Activated T-helper 1 cell treated with anti-CD3 and anti-CD28 coated beads, Interleukin-2, amount 50 U/mL, for 16 hours (primary cell): Measurements from ENCODE around the gene MMP20.

Source experiments
- DNase-seq, 2 donors: peaks; one replicate each; pipeline ENCODE4 v3.0.0-alpha.2; 2020; ENCODE audit warnings: low read depth in 1 of 2, low spot score in 1 of 2

MMP20 gene

DNA sequence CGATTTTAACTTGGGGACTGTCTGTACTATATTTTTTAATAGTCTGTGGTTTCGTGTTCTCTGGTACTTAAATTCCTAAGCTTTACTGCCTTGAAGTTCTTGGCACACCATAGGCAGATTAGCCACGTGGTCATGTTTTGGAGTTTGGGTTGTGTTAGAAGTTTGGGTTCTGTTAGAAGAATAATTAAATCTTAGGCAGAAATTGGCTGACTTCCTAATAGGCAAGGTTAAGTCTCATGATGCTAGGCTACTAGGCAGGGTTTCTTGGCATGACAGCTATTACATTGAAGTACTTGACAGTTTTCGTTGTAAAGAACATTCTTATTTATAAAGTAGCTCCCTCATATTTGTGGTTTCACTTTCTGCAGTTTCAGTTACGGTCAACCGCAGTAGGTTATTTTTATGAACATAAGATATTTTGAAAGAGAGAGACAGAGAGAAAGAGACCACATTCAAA, 64.5 kb downstream of the MMP20 start:
- DNase-seq = no peak

DNA sequence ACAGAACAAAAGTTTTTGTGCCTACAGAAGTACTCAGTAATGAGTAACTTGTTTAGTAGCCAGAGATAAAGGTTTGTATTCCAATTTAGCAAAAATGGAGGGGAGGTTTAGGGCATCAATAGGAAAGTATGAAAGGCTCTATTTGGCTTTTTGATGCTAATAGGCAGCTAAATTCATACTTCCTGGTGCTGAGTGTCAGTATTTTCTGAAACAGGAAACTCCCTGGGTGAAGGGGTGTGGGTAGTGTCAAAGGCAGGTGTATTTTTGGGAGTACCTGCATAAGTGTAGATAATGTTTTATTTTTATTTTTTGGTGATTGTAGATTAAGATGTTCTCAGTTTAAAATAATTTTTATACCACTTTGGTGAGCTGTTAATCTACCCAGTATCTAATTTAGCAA, 65.3 kb downstream of the MMP20 start:
- DNase-seq = no peak

DNA sequence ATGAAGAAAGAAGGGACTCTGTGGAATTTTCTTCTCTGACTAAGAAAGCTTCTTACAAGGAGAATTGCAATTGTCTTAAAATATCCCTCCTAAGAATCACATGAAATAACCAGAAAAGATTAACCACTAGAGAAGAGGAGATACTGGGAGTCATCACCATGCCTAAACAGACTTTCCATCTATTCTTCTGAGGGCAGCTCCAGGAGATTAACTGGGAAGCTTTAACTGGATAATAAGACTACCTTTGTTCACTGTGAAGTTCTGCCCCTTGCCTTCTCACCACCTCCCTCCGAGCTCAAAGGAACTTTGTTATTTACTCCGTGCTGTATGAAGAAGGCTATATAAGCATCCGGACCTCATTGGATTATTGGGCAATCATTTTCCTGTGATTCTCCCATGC, 70.0 kb downstream of the MMP20 start:
- no peak for DNase-seq

DNA sequence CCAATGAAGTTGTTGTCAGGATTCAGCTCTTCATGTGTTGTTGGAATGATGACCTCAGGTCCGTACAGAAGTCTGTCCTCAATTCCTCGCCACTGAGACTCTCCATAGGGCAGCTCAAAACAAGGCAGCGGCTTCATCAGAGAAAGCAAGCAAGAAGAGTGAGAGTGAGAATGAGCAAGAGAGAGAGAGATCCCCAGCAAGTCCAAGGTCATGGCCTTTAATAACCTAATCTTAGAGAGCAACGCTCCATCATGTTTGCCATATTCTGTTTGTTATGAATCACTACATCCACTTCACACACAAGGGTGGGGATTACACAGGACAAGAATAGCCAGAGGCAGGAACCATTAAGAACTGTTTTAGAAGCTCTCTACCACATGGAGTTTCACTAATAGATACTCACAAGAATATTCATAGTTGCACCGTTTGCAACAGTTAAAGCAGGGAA, 71.3 kb downstream of the MMP20 start:
- DNase-seq = no peak

DNA sequence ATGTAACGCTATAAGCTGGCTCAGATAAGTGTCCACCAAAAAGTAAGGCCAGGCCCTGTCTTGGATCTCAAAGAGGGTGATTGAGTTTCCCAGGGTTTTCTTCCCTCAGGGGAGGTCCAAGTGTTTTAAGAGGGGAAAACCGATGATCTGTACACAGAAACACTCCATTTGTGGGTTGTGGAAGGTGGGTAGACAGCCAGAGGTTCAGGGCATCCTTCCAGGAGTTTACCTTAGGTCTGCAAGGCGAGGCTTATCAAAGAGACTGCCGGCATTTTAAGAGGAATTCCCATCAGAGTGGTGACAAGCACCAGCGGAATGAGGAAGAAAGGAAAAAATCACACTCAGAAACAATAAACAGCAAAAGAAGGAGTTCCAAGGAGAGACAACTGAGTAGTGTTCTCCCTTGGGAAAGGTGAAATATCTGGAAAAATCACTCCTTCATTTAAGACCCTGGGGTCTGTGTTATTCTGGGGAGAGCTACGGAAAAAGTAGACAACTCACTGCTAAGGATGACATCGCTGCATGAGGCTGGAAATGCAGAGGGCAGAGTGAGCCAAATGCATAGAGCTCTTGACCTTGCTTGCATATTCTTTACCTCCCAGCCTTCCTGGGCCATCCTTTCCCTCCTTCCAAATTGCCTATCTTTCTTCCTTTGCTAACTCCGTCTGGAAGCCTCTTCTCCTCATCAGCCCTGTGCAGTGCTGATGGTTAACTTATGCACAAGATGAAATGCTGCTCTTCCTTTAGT, 72.5 kb downstream of the MMP20 start:
- no peak for DNase-seq

DNA sequence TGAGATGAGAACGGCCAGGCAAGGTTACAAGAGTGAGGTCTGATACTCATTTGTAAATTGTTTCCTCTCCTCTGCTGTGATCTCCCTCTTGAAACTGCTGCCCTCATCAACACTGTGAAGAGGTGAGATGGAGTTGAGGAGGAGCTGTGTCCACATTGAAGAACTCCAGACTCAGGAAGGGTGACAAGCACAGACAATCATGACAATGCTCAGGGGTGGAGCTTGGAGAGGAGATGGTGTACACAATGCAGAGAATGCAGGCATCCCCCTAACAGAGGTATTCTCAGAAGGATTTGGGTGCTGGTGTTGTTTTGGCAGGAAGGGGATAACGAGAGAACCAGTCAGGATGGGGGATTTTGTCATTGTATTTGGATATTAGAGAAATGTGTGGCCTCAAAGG, 73.1 kb downstream of the MMP20 start:
- no peak for DNase-seq

DNA sequence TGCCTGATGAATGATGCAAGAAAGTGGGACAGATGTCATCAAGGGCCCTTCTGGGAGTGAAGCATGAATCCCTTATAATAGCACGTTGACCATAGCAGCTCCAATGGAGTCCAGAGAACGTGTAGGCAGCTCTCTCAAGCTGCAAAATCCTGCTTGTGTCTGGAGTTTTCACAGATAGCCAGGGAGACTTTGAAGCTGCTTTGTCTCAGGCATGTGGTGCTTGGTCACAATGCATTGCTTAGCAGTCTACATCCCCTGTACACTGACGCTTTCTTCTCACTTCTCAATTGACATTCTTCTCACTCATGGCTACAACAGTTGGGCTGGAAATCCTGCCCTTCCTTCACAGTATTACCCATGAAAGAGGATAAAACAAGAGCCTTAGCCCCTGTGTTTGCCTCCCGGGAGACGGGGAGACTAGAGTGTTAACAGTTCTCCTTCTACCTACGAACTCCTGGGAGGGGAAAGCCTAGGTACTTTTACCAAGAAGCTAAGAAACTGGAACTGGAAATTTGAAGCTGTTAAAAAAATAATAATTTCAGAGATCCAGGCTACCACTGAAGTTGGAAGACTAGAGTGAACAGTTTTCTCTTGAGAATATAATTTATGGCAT, 73.9 kb downstream of the MMP20 start:
- DNase-seq = no peak

DNA sequence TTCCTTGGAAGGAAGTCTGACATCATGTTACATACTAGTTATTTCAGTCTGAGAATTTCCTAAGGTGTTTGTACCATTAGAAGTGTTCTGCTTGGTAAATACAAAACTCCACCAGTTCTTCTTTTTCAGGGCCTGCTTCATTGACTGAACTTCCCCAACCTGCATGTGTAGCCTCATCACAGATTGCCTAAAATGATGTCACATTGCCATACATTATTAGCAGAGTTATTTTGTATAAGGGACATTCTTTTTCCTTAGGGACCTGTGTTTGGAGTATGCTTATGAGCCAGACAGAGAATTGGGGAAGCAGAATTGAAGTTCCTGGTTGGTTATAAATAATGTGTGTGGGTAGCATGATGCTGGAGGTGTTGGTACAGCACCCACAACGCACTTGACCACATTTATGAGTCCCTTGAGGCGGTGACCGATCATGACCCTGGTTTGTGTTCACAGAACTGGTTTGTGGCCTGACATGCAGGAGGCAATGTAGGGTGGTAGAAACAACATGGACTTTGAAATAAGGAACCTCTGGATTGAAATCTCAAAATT, 78.1 kb downstream of the MMP20 start:
- no peak for DNase-seq

DNA sequence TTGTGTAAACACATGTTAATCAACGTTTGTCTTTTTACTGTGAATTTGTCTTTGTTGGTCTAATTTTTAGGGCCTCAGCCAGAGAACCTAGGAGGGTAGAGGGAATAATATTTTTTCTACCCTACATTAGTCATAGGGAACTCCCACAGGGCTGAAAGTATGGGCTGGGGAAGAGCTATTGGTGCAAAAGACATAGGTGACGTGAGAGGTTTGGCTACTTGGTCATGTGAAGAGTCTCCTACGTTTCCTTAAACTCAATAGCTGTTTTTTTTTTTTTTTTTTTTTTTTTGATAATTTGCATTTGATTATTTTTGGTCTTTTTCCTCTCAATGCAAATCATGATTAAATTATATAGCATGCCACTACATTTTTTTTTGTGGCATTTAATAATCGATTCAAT, 78.7 kb downstream of the MMP20 start:
- no peak for DNase-seq

DNA sequence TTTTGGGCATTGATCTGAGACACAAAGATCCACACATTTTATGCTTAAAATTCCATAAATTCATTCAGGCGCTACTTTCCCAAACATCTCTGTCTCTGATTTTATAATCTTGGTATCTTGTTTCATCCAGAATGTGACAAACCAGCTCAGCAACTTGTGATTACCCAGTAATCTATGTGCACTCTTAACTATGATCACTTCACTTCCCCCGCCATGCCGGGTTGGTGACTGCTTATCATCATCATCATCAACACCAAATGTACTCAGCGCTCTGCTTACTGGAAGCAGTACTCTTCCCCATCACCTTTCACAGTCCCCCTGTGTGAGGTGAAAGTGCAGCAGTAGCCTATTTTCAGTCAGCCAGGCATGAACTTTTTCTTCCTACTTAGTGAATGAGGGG, 79.4 kb downstream of the MMP20 start:
- DNase-seq = no peak

DNA sequence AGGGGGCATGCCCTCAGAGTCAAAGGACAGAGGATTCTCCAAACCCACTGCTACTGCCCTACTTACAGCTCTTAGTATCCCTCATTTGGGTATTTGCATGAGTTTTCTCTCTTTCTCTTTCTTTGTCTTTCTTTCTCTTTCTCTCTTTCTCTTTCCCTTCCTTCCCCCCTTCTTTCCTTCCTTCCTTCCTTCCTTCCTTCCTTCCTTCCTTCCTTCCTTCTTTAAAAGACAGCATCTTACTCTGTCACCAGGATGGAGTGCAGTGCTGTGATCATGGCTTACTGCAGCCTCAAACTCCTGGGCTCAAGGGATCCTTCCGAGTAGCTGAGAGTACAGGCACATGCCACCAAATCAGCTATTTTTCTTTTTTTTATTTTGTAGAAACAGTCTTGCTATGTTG, 80.5 kb downstream of the MMP20 start:
- DNase-seq = no peak

DNA sequence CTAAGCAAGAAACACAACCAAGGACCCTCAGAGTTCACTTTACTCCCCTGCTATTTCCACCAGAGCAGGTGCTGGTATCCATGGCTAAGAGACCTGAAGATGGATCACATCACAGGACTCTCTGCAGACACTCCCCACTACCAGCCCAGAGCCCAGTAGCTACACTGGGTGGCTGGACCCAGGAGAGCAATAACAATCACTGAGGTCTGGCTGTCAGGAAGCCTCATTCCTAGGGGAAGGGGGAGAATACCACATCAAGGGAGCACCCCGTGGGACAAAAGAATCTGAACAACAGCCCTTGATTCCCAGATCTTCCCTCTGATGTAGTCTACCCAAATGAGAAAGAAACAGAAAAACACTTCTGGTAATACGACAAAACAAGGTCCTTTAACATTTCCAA, 85.6 kb downstream of the MMP20 start:
- DNase-seq = no peak

DNA sequence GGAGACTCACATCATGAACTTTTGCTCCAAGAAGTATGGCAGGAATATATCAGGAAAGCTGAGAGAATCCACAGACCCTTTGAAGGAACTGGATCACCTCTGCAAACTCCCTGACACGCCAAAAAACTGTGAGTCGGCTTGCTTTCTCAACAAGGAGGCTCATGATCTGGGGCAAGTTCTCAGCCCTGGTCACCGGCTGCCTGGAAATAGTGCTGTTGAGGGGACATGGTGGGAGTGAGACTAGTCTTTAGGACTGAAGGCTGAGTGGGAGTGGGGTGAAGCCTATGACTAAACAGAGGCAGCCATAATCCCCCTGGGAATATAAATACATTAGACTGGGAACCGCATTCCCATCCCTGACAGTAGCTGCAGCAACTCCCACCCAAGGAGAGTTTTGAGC, 86.2 kb downstream of the MMP20 start:
- DNase-seq = no peak

DNA sequence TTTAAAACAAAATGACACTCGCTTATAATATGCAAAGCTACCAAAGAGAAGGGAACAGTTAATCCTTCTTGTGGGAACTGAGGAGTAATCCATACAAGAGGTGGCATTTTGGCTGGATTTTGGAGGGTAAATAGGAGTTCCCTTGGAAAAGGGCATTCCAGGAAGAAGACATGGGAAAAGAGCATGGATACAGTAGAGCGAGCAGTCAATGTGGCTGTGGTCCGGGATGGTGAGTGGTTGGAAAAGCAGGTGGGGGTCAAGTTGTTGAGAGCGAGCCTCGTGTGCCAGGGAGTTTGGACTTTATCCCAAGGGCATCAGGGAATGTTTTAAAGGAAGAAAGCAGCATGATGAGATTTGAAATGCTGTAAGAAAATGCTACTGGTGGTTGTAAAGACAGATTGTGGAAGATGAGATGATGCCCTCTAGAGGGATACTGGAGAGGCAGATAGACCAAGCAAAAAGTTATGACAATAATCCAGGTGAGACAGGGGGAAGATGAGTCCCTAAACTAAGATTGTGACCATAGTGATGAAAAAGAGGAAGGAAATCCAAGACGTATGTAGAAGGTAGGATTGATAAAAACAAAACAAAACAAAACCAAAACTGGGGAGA, 90.8 kb downstream of the MMP20 start:
- DNase-seq = no peak

DNA sequence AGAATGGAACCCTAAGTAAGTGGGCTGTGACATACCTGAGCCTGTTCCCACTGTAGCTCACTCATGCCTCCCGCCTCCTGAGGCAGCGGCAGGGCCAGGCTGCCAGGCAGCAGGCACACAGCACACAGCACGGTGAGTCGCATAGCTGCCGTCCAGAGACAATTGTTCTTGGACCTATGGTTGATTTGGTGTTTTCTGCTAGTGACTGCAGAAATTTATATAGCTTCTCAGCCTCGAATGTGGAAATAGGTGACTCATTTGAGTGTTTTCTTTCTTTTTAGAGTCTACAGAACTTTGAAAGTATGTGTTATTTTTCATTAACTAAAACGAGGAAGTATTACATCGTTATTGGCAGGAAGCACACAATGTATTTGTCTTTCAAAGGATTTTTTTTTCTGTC, 94.6 kb downstream of the MMP20 start, which contains the start of gene MMP7:
TSS of gene MMP7 (minus strand) at position 190 of the 400 bp plus-strand sequence. CDS start at position 143, 47 bp downstream.
- no peak for DNase-seq

DNA sequence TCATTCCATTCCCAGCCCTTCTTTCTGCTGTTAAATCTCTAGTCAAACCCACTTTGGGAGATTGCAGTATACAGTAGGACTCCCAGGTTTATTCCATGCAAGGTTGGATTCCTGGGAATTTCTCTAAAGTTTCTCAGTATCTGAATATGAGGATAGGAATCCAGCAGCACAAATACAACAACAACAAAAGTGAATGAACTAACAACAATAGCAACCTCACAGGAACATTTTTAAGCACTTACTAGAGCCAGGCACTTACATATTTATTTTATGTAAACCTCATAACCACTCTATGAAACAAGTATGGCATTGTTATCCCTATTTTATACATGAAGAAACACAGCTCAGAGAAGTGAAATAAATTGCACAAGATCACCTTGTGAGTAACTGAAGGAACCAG, 96.5 kb downstream of the MMP20 start:
- no peak for DNase-seq

DNA sequence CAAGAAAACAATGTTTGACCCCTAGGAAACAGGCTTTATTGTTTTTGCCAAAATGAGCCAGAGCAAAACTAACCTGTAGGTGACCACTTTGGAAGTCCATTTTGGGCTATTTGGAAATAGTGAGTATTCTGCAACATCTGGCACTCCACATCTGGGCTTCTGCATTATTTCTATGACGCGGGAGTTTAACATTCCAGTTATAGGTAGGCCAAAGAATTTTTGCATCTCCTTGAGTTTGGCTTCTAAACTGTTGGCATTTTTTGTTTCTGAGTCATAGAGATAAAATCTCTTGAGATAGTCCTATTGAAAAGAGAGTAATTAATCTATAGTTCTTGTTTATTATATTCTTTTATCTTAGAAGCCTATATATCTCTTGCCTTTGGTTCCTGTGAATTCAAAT, 97.4 kb downstream of the MMP20 start:
- no peak for DNase-seq

DNA sequence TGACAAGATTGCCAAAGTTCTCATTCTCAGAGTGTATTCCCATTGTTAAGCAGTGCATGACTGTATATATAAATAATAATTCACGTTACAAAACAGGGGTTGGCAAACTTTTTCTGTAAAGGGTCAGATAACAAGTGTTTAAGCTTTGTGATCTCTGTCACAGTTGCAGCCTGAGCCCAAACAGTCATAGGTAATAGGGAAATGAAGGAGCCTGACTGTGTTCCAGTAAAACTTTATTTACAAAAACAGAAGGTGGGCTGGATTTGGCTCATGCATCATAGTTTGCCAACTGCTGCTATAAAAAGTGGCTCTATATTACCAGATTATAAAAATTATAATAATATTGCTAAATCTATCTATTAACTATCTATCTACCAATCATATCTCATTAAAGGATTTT, 98.1 kb downstream of the MMP20 start:
- DNase-seq = no peak
